K562 (cell line): ENCODE data around the gene CENPX. TPM values are rescaled to one million over a fixed set of nuclear protein-coding genes. Genes with fewer than 3 reads are reported as not detected.

Experiments used
- ATAC-seq: fragments of 200-7000 bp; cut with Tn5 transposase; 3 replicates; pipeline ENCODE4 v1.9.1; 2020; ENCODE audit warnings: moderate library complexity
- BruUV-seq: library from RNA; stranded (reverse); fragments of 400-500 nt; replicated peaks from 2 replicates; lab custom pipeline; 2021; lab: Mats Ljungman, UMichigan
- CTCF ChIA-PET: fragments of 300-600 bp; formaldehyde crosslinking; extraction: SDS; loops from one replicate; lab custom pipeline; 2021; ENCODE audit warnings: low intra/inter-chr PET ratio; lab: Yijun Ruan, JAX
- POLR2A ChIA-PET: fragments of 300-600, 350-650 bp; sonication (Branson Sonifier 250); formaldehyde crosslinking; extraction: SDS; loops from one replicate; lab custom pipeline; 2021; ENCODE audit warnings: antibody characterized with exemption, inconsistent platforms; lab: Yijun Ruan, JAX
- DNase-seq, 4 experiments: peaks; one replicate each; pipeline versions ENCODE4 v3.0.0 to v3.0.0-alpha.2; 2011 to 2018; ENCODE audit warnings: low spot score in 3 of 4, mixed read lengths in 3 of 4; ENCODE audit errors: extremely low read depth in 1 of 4
- FAIRE-seq: peaks from 2 replicates; lab custom pipeline; 2011; peaks lifted over from hg19 to GRCh38; lab: Jason Lieb, UNC
- H2AFZ ChIP-seq: 2 replicates; pipeline ENCODE4 v1.6.0; 2011; ENCODE audit warnings: low read depth, low read length, control low read depth, inconsistent platforms
- H3K27ac ChIP-seq: fragments of 200-600 bp; 3 replicates; pipeline ENCODE4 v1.8.0; 2011; ENCODE audit warnings: low read depth, mild to moderate bottlenecking, control low read depth, inconsistent platforms, low read length, moderate library complexity, mixed read lengths; ENCODE audit errors: extremely low read depth
- H3K27me3 ChIP-seq, 2 experiments: fragments of 300-600 bp in 1 of 2; 2 replicates in 1 of 2; 3 replicates in 1 of 2; pipeline versions ENCODE4 v1.6.0 to v1.8.0; 2011; ENCODE audit warnings: inconsistent platforms in 2 of 2, low read length in 2 of 2, mild to moderate bottlenecking in 1 of 2, mixed read lengths in 1 of 2, moderate library complexity in 1 of 2; ENCODE audit not compliant: control insufficient read depth in 2 of 2, insufficient read depth in 2 of 2
- H3K36me3 ChIP-seq: fragments of 300-600 bp; 3 replicates; pipeline ENCODE4 v1.8.0; 2011; ENCODE audit warnings: mild to moderate bottlenecking, low read length, inconsistent platforms; ENCODE audit not compliant: control insufficient read depth, insufficient read depth
- H3K4me1 ChIP-seq, 2 experiments: fragments of 200-600 bp in 1 of 2; replicated peaks in 1 of 2; 2 replicates in 1 of 2; 3 replicates in 1 of 2; pipeline versions ENCODE4 v1.5.1 to v1.8.0; 2011; ENCODE audit warnings: inconsistent platforms in 2 of 2, low read length in 2 of 2, mild to moderate bottlenecking in 1 of 2, mixed read lengths in 1 of 2, moderate library complexity in 1 of 2; ENCODE audit not compliant: control insufficient read depth in 2 of 2, insufficient read depth in 2 of 2
- H3K4me2 ChIP-seq: 2 replicates; pipeline ENCODE4 v1.6.1; 2011; ENCODE audit warnings: low read length, control low read depth, inconsistent platforms, mixed read lengths; ENCODE audit not compliant: insufficient read depth
- H3K4me3 ChIP-seq: fragments of 200-600 bp; sonication (generic), shearing (Covaris generic); 2 replicates; pipeline ENCODE4 v1.5.1; 2016; ENCODE audit warnings: control low read depth, inconsistent platforms
- H3K79me2 ChIP-seq: fragments of 200-600 bp; 3 replicates; pipeline ENCODE4 v1.8.0; 2011; ENCODE audit warnings: low read length, inconsistent platforms; ENCODE audit not compliant: control insufficient read depth, insufficient read depth
- H3K9ac ChIP-seq, 2 experiments: 2 replicates each; pipeline versions ENCODE4 v1.6.0 to v1.6.1; 2011; ENCODE audit warnings: low read depth in 2 of 2, low read length in 2 of 2, control low read depth in 1 of 2, inconsistent platforms in 1 of 2, mild to moderate bottlenecking in 1 of 2, mixed read lengths in 1 of 2; ENCODE audit not compliant: insufficient read depth in 1 of 2
- H3K9me1 ChIP-seq: one replicate; pipeline ENCODE4 v1.6.0; 2011; ENCODE audit warnings: inconsistent platforms, mild to moderate bottlenecking, low read length, moderate library complexity; ENCODE audit not compliant: control insufficient read depth, insufficient read depth
- H3K9me3 ChIP-seq: replicated peaks from 2 replicates; pipeline ENCODE4 v1.5.1; 2011; ENCODE audit warnings: low read depth, low read length, inconsistent platforms; ENCODE audit not compliant: control insufficient read depth, insufficient read depth
- H4K20me1 ChIP-seq: replicated peaks from 2 replicates; pipeline ENCODE4 v1.6.1; 2011; ENCODE audit warnings: low read length, inconsistent platforms, mixed read lengths; ENCODE audit not compliant: control insufficient read depth, insufficient read depth
- ARNT ChIP-seq, 2 experiments: fragments of 450-650 bp; IDR thresholded peaks; 2 replicates each; pipeline ENCODE4 v1.6.1; 2016; ENCODE audit warnings: mild to moderate bottlenecking in 1 of 2
- EP400 ChIP-seq: fragments of 450-650 bp; IDR thresholded peaks from 2 replicates; pipeline ENCODE4 v1.6.1; 2017; ENCODE audit warnings: antibody characterized with exemption, mild to moderate bottlenecking, moderate library complexity
- KAT2B ChIP-seq: IDR thresholded peaks from one replicate; pipeline ENCODE4 v1.6.1; 2012; ENCODE audit warnings: low read depth, mild to moderate bottlenecking, control low read depth, inconsistent platforms, low read length, moderate library complexity
- KAT7 ChIP-seq: sonication (generic); formaldehyde crosslinking; IDR thresholded peaks from 2 replicates; pipeline ENCODE4 v1.8.0; 2022; ENCODE audit warnings: missing genetic modification reagents, mild to moderate bottlenecking, borderline replicate concordance
- MTA1 ChIP-seq: fragments of 450-650 bp; IDR thresholded peaks from 2 replicates; pipeline ENCODE4 v1.6.1; 2017; ENCODE audit warnings: borderline replicate concordance
- RAD21 ChIP-seq, 2 experiments: fragments of 250-450 bp in 1 of 2; fragments of 450-650 bp in 1 of 2; sonication (Bioruptor Pico) in 1 of 2; formaldehyde crosslinking in 1 of 2; IDR thresholded peaks in 1 of 2; conservative IDR thresholded peaks in 1 of 2; 2 replicates each; pipeline versions ENCODE4 v1.4.0 to v1.8.0; 2020 to 2022; ENCODE audit warnings: mild to moderate bottlenecking in 2 of 2, moderate library complexity in 1 of 2
- SMARCA4 ChIP-seq: fragments of 450-650 bp; IDR thresholded peaks from 2 replicates; pipeline ENCODE4 v1.6.1; 2016
- TARDBP ChIP-seq: fragments of 450-650 bp; IDR thresholded peaks from 2 replicates; pipeline ENCODE4 v1.6.1; 2016
- U2AF2 ChIP-seq: fragments of 200-400 bp; formaldehyde crosslinking; optimal IDR thresholded peaks from 2 replicates; pipeline ENCODE3; 2017; ENCODE audit warnings: low read depth, mild to moderate bottlenecking, low read length
- ZNF3 ChIP-seq: fragments of 250-450 bp; sonication (Bioruptor Pico); IDR thresholded peaks from 2 replicates; pipeline ENCODE4 v1.5.0; 2021; ENCODE audit warnings: mild to moderate bottlenecking, moderate library complexity
- WGBS: fragments of 100-300 bp; shearing (Covaris generic); methylation state at CpG from one replicate; pipeline ENCODE4 v1.1.6; 2016; ENCODE audit warnings: low coverage, mixed read lengths; ENCODE audit not compliant: insufficient coverage; ENCODE audit errors: missing lambda C conversion rate; 5-methylcytosine and 5-hydroxymethylcytosine counted together
- in situ Hi-C: fragments of 300-500 bp; cut with MboI; formaldehyde crosslinking; loops from 4 replicates; pipeline ENCODE4 v1.15.0; 2018; ENCODE audit warnings: inconsistent platforms, mixed read lengths
- intact Hi-C: fragments of 100-400 bp; cut with micrococcal nuclease; formaldehyde crosslinking; loops from 2 replicates; pipeline ENCODE4 v1.14.2; 2022
- polyA plus RNA-seq, 8 experiments: library from polyadenylated mRNA; depleted of rRNA in 4 of 8; stranded (reverse) in 5 of 8; unstranded in 3 of 8; fragments of >200 nt; fragmentation: Nextera tagmentation in 2 of 8; fragmentation: Illumina TruSeq in 1 of 8; extraction: Ambion mirVana in 2 of 8; extraction: Trizol in 1 of 8; gene quantifications; 2 replicates each; pipeline versions ENCODE4 v1.2.1 to v1.2.3, GENCODE V29; 2011 to 2014; ENCODE audit warnings: inconsistent platforms in 1 of 8, missing spikeins in 1 of 8
- total RNA-seq, 7 experiments: library from RNA; depleted of rRNA in 6 of 7; stranded (reverse); fragments of >200 nt in 6 of 7; fragmentation: Illumina TruSeq in 2 of 7; extraction: Trizol in 2 of 7; gene quantifications; 2 replicates each; pipeline versions ENCODE4 v1.2.1 to v1.2.3, GENCODE V29; 2011 to 2021; ENCODE audit warnings: low replicate concordance in 1 of 7
- TF ChIP-seq, protein P1 (sequence below), 3 experiments: fragments of 200-800 bp in 1 of 3; fragments of 250-450 bp in 1 of 3; fragments of 450-650 bp in 1 of 3; sonication (Bioruptor Pico) in 1 of 3; sonication (Bioruptor generic) in 1 of 3; formaldehyde crosslinking in 1 of 3; IDR thresholded peaks; 2 replicates each; pipeline versions ENCODE4 v1.6.1 to v1.8.0; 2016 to 2022; ENCODE audit warnings: mild to moderate bottlenecking in 2 of 3, missing genetic modification characterization in 2 of 3, missing compliant biosample characterization in 1 of 3, moderate library complexity in 1 of 3
- TF ChIP-seq, protein P2 (sequence below): fragments of 450-650 bp; formaldehyde crosslinking; conservative IDR thresholded peaks from 2 replicates; pipeline ENCODE4 v1.4.0; 2022; ENCODE audit warnings: mild to moderate bottlenecking, missing genetic modification characterization
- TF ChIP-seq, protein P3 (sequence below): fragments of 450-650 bp; conservative IDR thresholded peaks from 2 replicates; pipeline ENCODE4 v1.6.1; 2016; ENCODE audit warnings: missing genetic modification characterization, low read depth, mild to moderate bottlenecking, control low read depth, missing compliant biosample characterization

CENPX gene
- total and polyA plus RNA-seq, 9 of the 15 experiments (the other 6 are each of a cell fraction or from before 2014, with no cell fraction given) = 32.7 to 352 (median 127) TPM

DNA sequence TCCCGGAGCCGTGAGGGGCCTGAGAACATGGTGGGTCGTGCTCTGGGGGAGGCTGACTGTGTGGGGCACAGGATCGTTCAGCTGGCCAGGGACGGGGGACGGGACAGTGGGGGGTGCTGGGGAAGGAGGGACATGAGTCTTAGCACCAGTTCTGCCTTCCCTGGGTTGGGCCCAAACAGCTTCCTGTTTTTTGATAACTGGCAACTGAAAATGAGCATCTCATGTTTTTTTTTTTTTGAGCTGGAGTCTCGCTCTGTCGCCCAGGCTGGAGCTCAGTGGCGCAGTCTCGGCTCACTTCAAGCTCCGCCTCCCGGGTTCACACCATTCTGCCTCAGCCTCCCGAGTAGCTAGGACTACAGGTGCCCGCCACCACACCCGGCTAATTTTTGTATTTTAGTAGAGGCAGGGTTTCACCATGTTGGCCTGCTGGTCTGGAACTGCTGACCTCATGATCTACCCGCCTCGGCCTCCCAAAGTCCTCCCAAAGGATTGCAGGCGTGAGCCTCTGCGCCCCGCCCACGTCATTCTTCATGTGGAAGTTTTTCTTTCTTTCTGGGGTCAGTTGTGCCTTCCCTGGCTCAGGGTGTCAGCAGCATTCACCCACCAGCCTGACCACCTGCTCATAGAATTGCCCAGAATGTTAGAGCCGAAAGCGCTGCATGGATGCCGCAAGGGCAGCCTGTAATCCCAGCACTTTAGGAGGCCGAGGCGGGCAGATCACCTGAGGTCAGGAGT is 38.9 kb downstream of the CENPX start:
- POLR2A ChIA-PET = no interaction called here
- TF ChIP-seq, protein P1, sequence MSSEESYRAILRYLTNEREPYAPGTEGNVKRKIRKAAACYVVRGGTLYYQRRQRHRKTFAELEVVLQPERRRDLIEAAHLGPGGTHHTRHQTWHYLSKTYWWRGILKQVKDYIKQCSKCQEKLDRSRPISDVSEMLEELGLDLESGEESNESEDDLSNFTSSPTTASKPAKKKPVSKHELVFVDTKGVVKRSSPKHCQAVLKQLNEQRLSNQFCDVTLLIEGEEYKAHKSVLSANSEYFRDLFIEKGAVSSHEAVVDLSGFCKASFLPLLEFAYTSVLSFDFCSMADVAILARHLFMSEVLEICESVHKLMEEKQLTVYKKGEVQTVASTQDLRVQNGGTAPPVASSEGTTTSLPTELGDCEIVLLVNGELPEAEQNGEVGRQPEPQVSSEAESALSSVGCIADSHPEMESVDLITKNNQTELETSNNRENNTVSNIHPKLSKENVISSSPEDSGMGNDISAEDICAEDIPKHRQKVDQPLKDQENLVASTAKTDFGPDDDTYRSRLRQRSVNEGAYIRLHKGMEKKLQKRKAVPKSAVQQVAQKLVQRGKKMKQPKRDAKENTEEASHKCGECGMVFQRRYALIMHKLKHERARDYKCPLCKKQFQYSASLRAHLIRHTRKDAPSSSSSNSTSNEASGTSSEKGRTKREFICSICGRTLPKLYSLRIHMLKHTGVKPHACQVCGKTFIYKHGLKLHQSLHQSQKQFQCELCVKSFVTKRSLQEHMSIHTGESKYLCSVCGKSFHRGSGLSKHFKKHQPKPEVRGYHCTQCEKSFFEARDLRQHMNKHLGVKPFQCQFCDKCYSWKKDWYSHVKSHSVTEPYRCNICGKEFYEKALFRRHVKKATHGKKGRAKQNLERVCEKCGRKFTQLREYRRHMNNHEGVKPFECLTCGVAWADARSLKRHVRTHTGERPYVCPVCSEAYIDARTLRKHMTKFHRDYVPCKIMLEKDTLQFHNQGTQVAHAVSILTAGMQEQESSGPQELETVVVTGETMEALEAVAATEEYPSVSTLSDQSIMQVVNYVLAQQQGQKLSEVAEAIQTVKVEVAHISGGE (CRISPR knock-in tag; IDR thresholded peaks at IDR 0.05) = no peak
- TF ChIP-seq ZNF3 (CRISPR knock-in tag) (no peak), U2AF2 (no peak), SMARCA4 (no peak), KAT7 (CRISPR knock-in tag) (no peak), RAD21 (CRISPR knock-in tag; conservative IDR thresholded peaks at IDR 0.05 in 1 of 2, IDR thresholded peaks at IDR 0.05 in 1 of 2) (no peak), MTA1 (no peak), KAT2B (no peak), TARDBP (no peak), EP400 (no peak), ARNT (IDR thresholded peaks at IDR 0.05) (no peak)
- TF ChIP-seq, protein P2, sequence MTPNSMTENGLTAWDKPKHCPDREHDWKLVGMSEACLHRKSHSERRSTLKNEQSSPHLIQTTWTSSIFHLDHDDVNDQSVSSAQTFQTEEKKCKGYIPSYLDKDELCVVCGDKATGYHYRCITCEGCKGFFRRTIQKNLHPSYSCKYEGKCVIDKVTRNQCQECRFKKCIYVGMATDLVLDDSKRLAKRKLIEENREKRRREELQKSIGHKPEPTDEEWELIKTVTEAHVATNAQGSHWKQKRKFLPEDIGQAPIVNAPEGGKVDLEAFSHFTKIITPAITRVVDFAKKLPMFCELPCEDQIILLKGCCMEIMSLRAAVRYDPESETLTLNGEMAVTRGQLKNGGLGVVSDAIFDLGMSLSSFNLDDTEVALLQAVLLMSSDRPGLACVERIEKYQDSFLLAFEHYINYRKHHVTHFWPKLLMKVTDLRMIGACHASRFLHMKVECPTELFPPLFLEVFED = no peak
- TF ChIP-seq, protein P3, sequence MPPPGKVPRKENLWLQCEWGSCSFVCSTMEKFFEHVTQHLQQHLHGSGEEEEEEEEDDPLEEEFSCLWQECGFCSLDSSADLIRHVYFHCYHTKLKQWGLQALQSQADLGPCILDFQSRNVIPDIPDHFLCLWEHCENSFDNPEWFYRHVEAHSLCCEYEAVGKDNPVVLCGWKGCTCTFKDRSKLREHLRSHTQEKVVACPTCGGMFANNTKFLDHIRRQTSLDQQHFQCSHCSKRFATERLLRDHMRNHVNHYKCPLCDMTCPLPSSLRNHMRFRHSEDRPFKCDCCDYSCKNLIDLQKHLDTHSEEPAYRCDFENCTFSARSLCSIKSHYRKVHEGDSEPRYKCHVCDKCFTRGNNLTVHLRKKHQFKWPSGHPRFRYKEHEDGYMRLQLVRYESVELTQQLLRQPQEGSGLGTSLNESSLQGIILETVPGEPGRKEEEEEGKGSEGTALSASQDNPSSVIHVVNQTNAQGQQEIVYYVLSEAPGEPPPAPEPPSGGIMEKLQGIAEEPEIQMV = no peak

More for the DNA sequence above, 38.9 kb downstream of the CENPX start:
- DNase-seq (no peak), ATAC-seq (no peak), FAIRE-seq (no peak)
- no peaks in the 10 kb centered on the region for H3K27me3 ChIP-seq
- H3K4me3 ChIP-seq = no peak overlapping the region
- no peaks in the 10 kb centered on the region for H4K20me1 ChIP-seq
- 0 out of 4 replicates have a peak overlapping the region, but pooled peaks of 1 of the 2 experiments have one; percentile 7 for H3K9ac ChIP-seq
- H3K79me2 ChIP-seq = no peaks in the 10 kb centered on the region; the same call in 2 of the 3 replicates
- BruUV-seq = no TSS peak
- no peaks in the 10 kb centered on the region for H3K9me3 ChIP-seq
- in situ Hi-C loops (no loop called here), intact Hi-C loops (no loop called here)
- H3K27ac ChIP-seq = no peak overlapping the region
- peaks cover 10 to 22% of the 10 kb centered on the region in 2 experiments; a peak in 4 of 5 replicates for H3K4me1 ChIP-seq
- CTCF ChIA-PET = no interaction called here
- H3K9me1 ChIP-seq = no peaks in the 10 kb centered on the region
- H2AFZ ChIP-seq = no peak overlapping the region
- peaks cover 44% of the 10 kb centered on the region; the same call in 2 of the 3 replicates for H3K36me3 ChIP-seq
- H3K4me2 ChIP-seq = no peak overlapping the region
- 93% methylated on average over 20 of the region's 26 CpGs for WGBS
